GM11168 (cell line): ENCODE results near the gene GPC6.

Experiments used
- in situ Hi-C: fragments of 300-500 bp; cut with MboI; formaldehyde crosslinking; loops from one replicate; pipeline ENCODE4 v1.12.0; 2022; ENCODE audit warnings: low sequenced_read_pairs; ENCODE audit not compliant: unreplicated experiment

GPC6 gene

GRCh38 chr13:93753639-93754038 lies 527.0 kb downstream of the GPC6 start:
- in situ Hi-C loops, result no loop called here

- in situ Hi-C loops, result no loop called here
These were observed 528.7 kb downstream of the GPC6 start for GRCh38 chr13:93755341-93755740.

- in situ Hi-C loops, result no loop called here
These were observed 532.0 kb downstream of the GPC6 start for GRCh38 chr13:93758575-93758974.

GRCh38 chr13:93762708-93763426 lies 536.3 kb downstream of the GPC6 start:
- in situ Hi-C loops, result no loop called here

- in situ Hi-C loops, result no loop called here
These were observed 538.5 kb downstream of the GPC6 start for GRCh38 chr13:93765062-93765461.

GRCh38 chr13:93765811-93766210 lies 539.2 kb downstream of the GPC6 start:
- in situ Hi-C loops, result no loop called here

- in situ Hi-C loops, result no loop called here
These were observed 540.1 kb downstream of the GPC6 start for GRCh38 chr13:93766719-93767118.

GRCh38 chr13:93767180-93767916 lies 540.7 kb downstream of the GPC6 start:
- in situ Hi-C loops, result no loop called here

- in situ Hi-C loops, result no loop called here
These were observed 541.4 kb downstream of the GPC6 start for GRCh38 chr13:93767917-93768409.

GRCh38 chr13:93769101-93769500 lies 542.5 kb downstream of the GPC6 start:
- in situ Hi-C loops, result no loop called here

GRCh38 chr13:93769607-93770006 lies 543.0 kb downstream of the GPC6 start:
- in situ Hi-C loops, result no loop called here

GRCh38 chr13:93771227-93771626 lies 544.6 kb downstream of the GPC6 start:
- in situ Hi-C loops, result no loop called here

- in situ Hi-C loops, result no loop called here
These were observed 545.2 kb downstream of the GPC6 start for GRCh38 chr13:93771782-93772181.

GRCh38 chr13:93774506-93774905 lies 547.9 kb downstream of the GPC6 start:
- in situ Hi-C loops, result no loop called here

- in situ Hi-C loops, result no loop called here
These were observed 548.4 kb downstream of the GPC6 start for GRCh38 chr13:93775027-93775426.

- in situ Hi-C loops, result no loop called here
These were observed 549.0 kb downstream of the GPC6 start for GRCh38 chr13:93775507-93776108.

- in situ Hi-C loops, result no loop called here
These were observed 550.3 kb downstream of the GPC6 start for GRCh38 chr13:93776936-93777335.

- in situ Hi-C loops, result no loop called here
These were observed 550.9 kb downstream of the GPC6 start for GRCh38 chr13:93777504-93777903.

GRCh38 chr13:93778548-93778947 lies 551.9 kb downstream of the GPC6 start:
- in situ Hi-C loops, result no loop called here

- in situ Hi-C loops, result no loop called here
These were observed 557.6 kb downstream of the GPC6 start for GRCh38 chr13:93784191-93784590.

- in situ Hi-C loops, result no loop called here
These were observed 560.4 kb downstream of the GPC6 start for GRCh38 chr13:93786846-93787489.
